Fibroblast of lung (primary cell): ENCODE results near the gene U2AF2. TPM values are rescaled to one million over a fixed set of nuclear protein-coding genes. Genes with fewer than 3 reads are reported as not detected.
A peak's percentile ranks its signal among the peaks of the same experiment; 100 is the strongest.

Experiments
- DNase-seq, 2 donors: peaks; one replicate each; pipeline versions ENCODE4 v3.0.0 to v3.0.0-alpha.2; 2010; ENCODE audit warnings: low read depth in 2 of 2
- H2AFZ ChIP-seq: 2 replicates; pipeline ENCODE4 v1.5.1; 2012; ENCODE audit warnings: low read length, control low read depth, inconsistent platforms
- H3K27ac ChIP-seq: 2 replicates; pipeline ENCODE4 v1.5.1; 2011; ENCODE audit warnings: low read length, control low read depth; ENCODE audit not compliant: insufficient read depth
- H3K27me3 ChIP-seq: 2 replicates; pipeline ENCODE4 v1.5.1; 2011; ENCODE audit warnings: mild to moderate bottlenecking, low read length; ENCODE audit not compliant: control insufficient read depth, insufficient read depth
- H3K36me3 ChIP-seq: 2 replicates; pipeline ENCODE4 v1.5.1; 2011; ENCODE audit warnings: low read length; ENCODE audit not compliant: control insufficient read depth, insufficient read depth
- H3K4me1 ChIP-seq: 2 replicates; pipeline ENCODE4 v1.5.1; 2011; ENCODE audit warnings: low read length; ENCODE audit not compliant: control insufficient read depth, insufficient read depth; ENCODE audit errors: extremely low read depth
- H3K4me2 ChIP-seq: 2 replicates; pipeline ENCODE4 v1.5.1; 2011; ENCODE audit warnings: low read length, control low read depth; ENCODE audit not compliant: insufficient read depth; ENCODE audit errors: extremely low read depth
- H3K4me3 ChIP-seq, 4 experiments: fragments of 200-600 bp in 1 of 4; sonication (generic) in 1 of 4; replicated peaks in 1 of 4; 2 replicates each; pipeline ENCODE4 v1.5.1; 2011 to 2016; ENCODE audit warnings: low read length in 4 of 4, low read depth in 3 of 4, mild to moderate bottlenecking in 3 of 4, control low read depth in 2 of 4, inconsistent platforms in 1 of 4, mixed read lengths in 1 of 4; ENCODE audit not compliant: insufficient read depth in 1 of 4; ENCODE audit errors: control extremely low read depth in 1 of 4
- H3K79me2 ChIP-seq: 2 replicates; pipeline ENCODE4 v1.5.1; 2012; ENCODE audit warnings: mild to moderate bottlenecking, low read length, inconsistent platforms; ENCODE audit not compliant: control insufficient read depth, insufficient read depth
- H3K9ac ChIP-seq: 2 replicates; pipeline ENCODE4 v1.5.1; 2011; ENCODE audit warnings: mild to moderate bottlenecking, low read length, control low read depth; ENCODE audit not compliant: insufficient read depth
- H3K9me3 ChIP-seq: 2 replicates; pipeline ENCODE4 v1.5.1; 2012; ENCODE audit warnings: low read depth, low read length; ENCODE audit not compliant: control insufficient read depth, insufficient read depth
- H4K20me1 ChIP-seq: 2 replicates; pipeline ENCODE4 v1.5.1; 2011; ENCODE audit warnings: low read length; ENCODE audit not compliant: control insufficient read depth, insufficient read depth; ENCODE audit errors: extremely low read depth
- EZH2 ChIP-seq: IDR thresholded peaks from 2 replicates; pipeline ENCODE4 v1.5.1; 2012; ENCODE audit warnings: low read length, control low read depth, mild to moderate bottlenecking; ENCODE audit errors: missing control alignments
- polyA plus RNA-seq, 2 donors: library from polyadenylated mRNA; depleted of rRNA in 1 of 2; stranded (reverse) in 1 of 2; unstranded in 1 of 2; fragments of >200 nt; gene quantifications; 2 replicates each; pipeline ENCODE4 v1.2.1, GENCODE V29; 2011 to 2012; ENCODE audit warnings: missing spikeins in 1 of 2
- total RNA-seq: library from RNA; depleted of rRNA; stranded (reverse); fragments of >200 nt; gene quantifications from 2 replicates; pipeline ENCODE4 v1.2.1, GENCODE V29; 2014
- TF ChIP-seq, protein P1 (sequence below), 2 donors: IDR thresholded peaks in 1 of 2; conservative IDR thresholded peaks in 1 of 2; 1 replicate in 1 of 2; 2 replicates in 1 of 2; pipeline ENCODE4 v1.5.1; 2011 to 2012; ENCODE audit warnings: low read length in 2 of 2, control low read depth in 1 of 2, inconsistent platforms in 1 of 2, low read depth in 1 of 2, mild to moderate bottlenecking in 1 of 2

U2AF2 gene
- total and polyA plus RNA-seq, 2 donors (not counting 1 experiment from before 2014, with no cell fraction given), result 53.5 to 84.1 TPM

GRCh38 chr19:55648585-55649267 lies 6.1 kb upstream of the U2AF2 start:
- Histone ChIP-seq H3K79me2 (peaks cover 18% of the 10 kb centered on the region), H3K9me3 (no peaks in the 10 kb centered on the region), H3K4me3 (peak overlapping the region; percentile 58 to 79 (median 64)), H3K4me2 (peak overlapping the region; percentile 49), H3K27me3 (no peaks in the 10 kb centered on the region), H3K36me3 (peaks cover 18% of the 10 kb centered on the region), H3K27ac (no peak overlapping the region), H3K4me1 (peaks cover 3% of the 10 kb centered on the region), H2AFZ (no peak overlapping the region), H3K9ac (peak overlapping the region; percentile 61), H4K20me1 (no peaks in the 10 kb centered on the region)
- TF ChIP-seq, protein P1, sequence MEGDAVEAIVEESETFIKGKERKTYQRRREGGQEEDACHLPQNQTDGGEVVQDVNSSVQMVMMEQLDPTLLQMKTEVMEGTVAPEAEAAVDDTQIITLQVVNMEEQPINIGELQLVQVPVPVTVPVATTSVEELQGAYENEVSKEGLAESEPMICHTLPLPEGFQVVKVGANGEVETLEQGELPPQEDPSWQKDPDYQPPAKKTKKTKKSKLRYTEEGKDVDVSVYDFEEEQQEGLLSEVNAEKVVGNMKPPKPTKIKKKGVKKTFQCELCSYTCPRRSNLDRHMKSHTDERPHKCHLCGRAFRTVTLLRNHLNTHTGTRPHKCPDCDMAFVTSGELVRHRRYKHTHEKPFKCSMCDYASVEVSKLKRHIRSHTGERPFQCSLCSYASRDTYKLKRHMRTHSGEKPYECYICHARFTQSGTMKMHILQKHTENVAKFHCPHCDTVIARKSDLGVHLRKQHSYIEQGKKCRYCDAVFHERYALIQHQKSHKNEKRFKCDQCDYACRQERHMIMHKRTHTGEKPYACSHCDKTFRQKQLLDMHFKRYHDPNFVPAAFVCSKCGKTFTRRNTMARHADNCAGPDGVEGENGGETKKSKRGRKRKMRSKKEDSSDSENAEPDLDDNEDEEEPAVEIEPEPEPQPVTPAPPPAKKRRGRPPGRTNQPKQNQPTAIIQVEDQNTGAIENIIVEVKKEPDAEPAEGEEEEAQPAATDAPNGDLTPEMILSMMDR (conservative IDR thresholded peaks at IDR 0.05 in 1 of 2, IDR thresholded peaks at IDR 0.05 in 1 of 2; ENCODE audit: low read depth in 1 of 2, low read length in 2 of 2), result no peak
- TF ChIP-seq EZH2, result no peak
- DNase-seq, result no peak

GRCh38 chr19:55649268-55650125 lies 5.3 kb upstream of the U2AF2 start:
- Histone ChIP-seq H3K9me3 (no peaks in the 10 kb centered on the region), H3K4me2 (peak overlapping the region; percentile 49), H3K9ac (no peak overlapping the region), H3K27ac (no peak overlapping the region), H3K79me2 (peaks cover 11% of the 10 kb centered on the region), H2AFZ (no peak overlapping the region), H4K20me1 (no peaks in the 10 kb centered on the region), H3K27me3 (no peaks in the 10 kb centered on the region), H3K4me3 (peak overlapping the region in 2 of 4 experiments; percentile 69 to 79), H3K4me1 (peaks cover 2% of the 10 kb centered on the region), H3K36me3 (peaks cover 18% of the 10 kb centered on the region)
- no peak for DNase-seq
- no peak for TF ChIP-seq EZH2
- TF ChIP-seq, protein P1 (conservative IDR thresholded peaks at IDR 0.05 in 1 of 2, IDR thresholded peaks at IDR 0.05 in 1 of 2; ENCODE audit: low read depth in 1 of 2, low read length in 2 of 2), result no peak

DNA sequence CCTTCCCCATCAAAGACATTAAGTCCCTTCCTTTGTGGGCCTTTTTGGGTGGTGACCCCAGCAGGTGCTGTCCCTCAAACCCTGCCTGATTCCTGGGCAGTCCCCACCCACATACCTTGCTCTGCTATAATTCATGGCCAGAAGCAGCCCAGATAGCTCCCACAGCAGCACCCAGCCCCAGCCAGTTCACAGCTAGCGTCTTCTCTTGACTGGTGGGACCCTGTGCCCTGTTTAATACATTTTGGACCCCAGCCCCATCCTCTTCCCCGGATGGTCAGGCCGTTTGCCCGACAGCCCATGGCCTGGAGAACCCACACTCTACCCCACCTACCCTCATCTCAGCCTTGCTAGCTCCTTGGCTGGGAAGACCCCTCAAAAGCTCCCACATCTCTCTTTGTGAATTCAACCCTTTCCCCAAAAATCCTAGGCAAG lies 4.7 kb upstream of the U2AF2 start:
- H4K20me1 ChIP-seq, result no peaks in the 10 kb centered on the region
- DNase-seq, result no peak
- no peaks in the 10 kb centered on the region for H3K27me3 ChIP-seq
- H3K36me3 ChIP-seq, result peaks cover 12% of the 10 kb centered on the region
- H3K27ac ChIP-seq, result no peak overlapping the region
- H3K79me2 ChIP-seq, result peaks cover 7% of the 10 kb centered on the region
- TF ChIP-seq, protein P1 (conservative IDR thresholded peaks at IDR 0.05 in 1 of 2, IDR thresholded peaks at IDR 0.05 in 1 of 2; ENCODE audit: low read depth in 1 of 2, low read length in 2 of 2), result no peak
- TF ChIP-seq EZH2, result no peak
- H2AFZ ChIP-seq, result no peak overlapping the region
- no peaks in the 10 kb centered on the region for H3K9me3 ChIP-seq
- H3K9ac ChIP-seq, result no peak overlapping the region
- H3K4me1 ChIP-seq, result no peaks in the 10 kb centered on the region
- no peak overlapping the region for H3K4me2 ChIP-seq
- H3K4me3 ChIP-seq, result no peak overlapping the region
